IMR-90 (cell line): Measurements from ENCODE around the gene APPL2. TPM values are rescaled to one million over a fixed set of nuclear protein-coding genes. Genes with fewer than 3 reads are reported as not detected.

Experiments used
- ATAC-seq: fragments of 200-7000 bp; cut with Tn5 transposase; 2 replicates; pipeline ENCODE4 v1.9.1; 2020; ENCODE audit warnings: low read depth, mild to moderate bottlenecking, moderate library complexity
- BruUV-seq: library from RNA; stranded (reverse); fragments of 400-500 nt; replicated peaks from 2 replicates; lab custom pipeline; 2021; lab: Mats Ljungman, UMichigan
- CTCF ChIA-PET: fragments of 300-600 bp; formaldehyde crosslinking; extraction: SDS; loops from one replicate; lab custom pipeline; 2021; ENCODE audit warnings: antibody characterized with exemption; lab: Yijun Ruan, JAX
- POLR2A ChIA-PET: fragments of 300-600 bp; sonication (Branson Sonifier 250); formaldehyde crosslinking; loops from one replicate; lab custom pipeline; 2022; ENCODE audit warnings: antibody characterized with exemption; ENCODE audit not compliant: unreplicated experiment; lab: Charles Lee
- DNase-seq: peaks from one replicate; pipeline ENCODE4 v3.0.0; 2013
- H2AFZ ChIP-seq: replicated peaks from 2 replicates; pipeline ENCODE3; 2013; ENCODE audit warnings: low read length, mild to moderate bottlenecking; ENCODE audit not compliant: poor library complexity
- H2AK5ac ChIP-seq: 2 replicates; pipeline ENCODE4 v1.6.1; 2013; ENCODE audit warnings: low read depth, low read length, inconsistent platforms
- H2AK9ac ChIP-seq: replicated peaks from 2 replicates; pipeline ENCODE3; 2013; ENCODE audit warnings: mild to moderate bottlenecking, low read depth, low read length, moderate library complexity; ENCODE audit not compliant: poor library complexity
- H2BK120ac ChIP-seq: 2 replicates; pipeline ENCODE4 v1.6.1; 2013; ENCODE audit warnings: low read depth, low read length, inconsistent platforms
- H2BK15ac ChIP-seq: 3 replicates; pipeline ENCODE4 v1.6.1; 2013; ENCODE audit warnings: low read depth, low read length, inconsistent platforms
- H2BK20ac ChIP-seq: 2 replicates; pipeline ENCODE4 v1.6.1; 2013; ENCODE audit warnings: low read depth, mild to moderate bottlenecking, inconsistent platforms, low read length, moderate library complexity
- H2BK5ac ChIP-seq: 2 replicates; pipeline ENCODE4 v1.6.1; 2013; ENCODE audit warnings: mild to moderate bottlenecking, low read depth, low read length, inconsistent platforms; ENCODE audit not compliant: poor library complexity, severe bottlenecking
- H3K14ac ChIP-seq: replicated peaks from 2 replicates; pipeline ENCODE4 v1.6.1; 2013; ENCODE audit warnings: low read depth, low read length, inconsistent platforms
- H3K18ac ChIP-seq: 2 replicates; pipeline ENCODE4 v1.6.1; 2013; ENCODE audit warnings: low read depth, low read length, control low read depth
- H3K23ac ChIP-seq: 2 replicates; pipeline ENCODE4 v1.6.1; 2013; ENCODE audit warnings: low read depth, low read length, inconsistent platforms
- H3K27ac ChIP-seq: 2 replicates; pipeline ENCODE4 v1.5.1; 2013; ENCODE audit warnings: mild to moderate bottlenecking, control low read depth, low read length; ENCODE audit not compliant: insufficient read depth
- H3K27me3 ChIP-seq: 2 replicates; pipeline ENCODE4 v1.6.1; 2013; ENCODE audit warnings: low read length; ENCODE audit not compliant: control insufficient read depth, insufficient read depth
- H3K36me3 ChIP-seq: 2 replicates; pipeline ENCODE4 v1.6.1; 2013; ENCODE audit warnings: low read length, mixed read lengths; ENCODE audit not compliant: control insufficient read depth, insufficient read depth
- H3K4ac ChIP-seq: 2 replicates; pipeline ENCODE4 v1.6.1; 2013; ENCODE audit warnings: low read depth, low read length, inconsistent platforms
- H3K4me1 ChIP-seq: 2 replicates; pipeline ENCODE4 v1.6.1; 2013; ENCODE audit warnings: low read length, mixed read lengths; ENCODE audit not compliant: control insufficient read depth, insufficient read depth
- H3K4me2 ChIP-seq: 2 replicates; pipeline ENCODE4 v1.6.1; 2013; ENCODE audit warnings: low read depth, mild to moderate bottlenecking, control low read depth, low read length, moderate library complexity
- H3K4me3 ChIP-seq: 2 replicates; pipeline ENCODE4 v1.5.1; 2013; ENCODE audit warnings: low read depth, mild to moderate bottlenecking, control low read depth, low read length, moderate library complexity; ENCODE audit not compliant: insufficient read depth
- H3K56ac ChIP-seq: 2 replicates; pipeline ENCODE4 v1.6.1; 2013; ENCODE audit warnings: low read length, inconsistent platforms; ENCODE audit not compliant: insufficient read depth; ENCODE audit errors: extremely low read depth
- H3K79me1 ChIP-seq, 2 experiments: 2 replicates each; pipeline ENCODE4 v1.6.1; 2013; ENCODE audit warnings: low read length in 2 of 2, inconsistent platforms in 1 of 2, low read depth in 1 of 2
- H3K9ac ChIP-seq: 2 replicates; pipeline ENCODE4 v1.6.1; 2013; ENCODE audit warnings: low read depth, low read length, control low read depth
- H3K9me1 ChIP-seq: 2 replicates; pipeline ENCODE4 v1.6.1; 2013; ENCODE audit warnings: low read length, inconsistent platforms; ENCODE audit not compliant: insufficient read depth
- H3K9me3 ChIP-seq: 2 replicates; pipeline ENCODE4 v1.6.1; 2013; ENCODE audit warnings: low read length; ENCODE audit not compliant: control insufficient read depth, insufficient read depth
- H4K20me1 ChIP-seq: 2 replicates; pipeline ENCODE4 v1.6.1; 2013; ENCODE audit warnings: low read length, inconsistent platforms; ENCODE audit not compliant: insufficient read depth
- H4K5ac ChIP-seq: 2 replicates; pipeline ENCODE4 v1.6.1; 2013; ENCODE audit warnings: mild to moderate bottlenecking, low read depth, low read length, control low read depth
- H4K8ac ChIP-seq, 2 experiments: 2 replicates each; pipeline ENCODE4 v1.6.1; 2013; ENCODE audit warnings: low read depth in 2 of 2, low read length in 2 of 2, control low read depth in 1 of 2, inconsistent platforms in 1 of 2
- H4K91ac ChIP-seq: 2 replicates; pipeline ENCODE4 v1.6.1; 2013; ENCODE audit warnings: low read depth, low read length, inconsistent platforms; ENCODE audit not compliant: insufficient read depth
- BHLHE40 ChIP-seq: fragments of 150-350 bp; IDR thresholded peaks from 2 replicates; pipeline ENCODE4 v1.6.1; 2016; ENCODE audit warnings: mild to moderate bottlenecking, low read depth, low read length
- CEBPB ChIP-seq: IDR thresholded peaks from 2 replicates; pipeline ENCODE4 v1.6.1; 2012; ENCODE audit warnings: low read depth, low read length, improper control_type of control experiment
- ELK1 ChIP-seq: fragments of 150-350 bp; IDR thresholded peaks from 2 replicates; pipeline ENCODE4 v1.6.1; 2016; ENCODE audit warnings: low read depth, mild to moderate bottlenecking, low read length, moderate library complexity, borderline replicate concordance
- FOS ChIP-seq: fragments of 150-350 bp; IDR thresholded peaks from 2 replicates; pipeline ENCODE4 v1.6.1; 2016; ENCODE audit warnings: low read depth, low read length
- MAFK ChIP-seq: IDR thresholded peaks from 2 replicates; pipeline ENCODE4 v1.6.1; 2012; ENCODE audit warnings: low read depth, low read length, improper control_type of control experiment
- MAZ ChIP-seq: IDR thresholded peaks from 2 replicates; pipeline ENCODE4 v1.6.1; 2012; ENCODE audit warnings: low read depth, mild to moderate bottlenecking, low read length, improper control_type of control experiment, moderate library complexity, borderline replicate concordance
- NFE2L2 ChIP-seq: fragments of 150-350 bp; IDR thresholded peaks from 2 replicates; pipeline ENCODE4 v1.6.1; 2016; ENCODE audit warnings: low read depth, mild to moderate bottlenecking, low read length
- POLR2A ChIP-seq: IDR thresholded peaks from 2 replicates; pipeline ENCODE4 v1.6.1; 2012; ENCODE audit warnings: mild to moderate bottlenecking, low read depth, low read length
- RAD21 ChIP-seq: IDR thresholded peaks from 2 replicates; pipeline ENCODE4 v1.6.1; 2012; ENCODE audit warnings: low read length, improper control_type of control experiment
- SMC3 ChIP-seq: fragments of 150-350 bp; IDR thresholded peaks from 2 replicates; pipeline ENCODE4 v1.6.1; 2016; ENCODE audit warnings: low read depth, mild to moderate bottlenecking, antibody characterized with exemption, low read length, moderate library complexity
- WGBS, 2 experiments: methylation state at CpG; one replicate each; pipeline versions ENCODE4 v1.1.5 to v1.1.7; 2013; ENCODE audit warnings: missing lambda C conversion rate in 2 of 2; ENCODE audit not compliant: insufficient read length in 1 of 2; ENCODE audit errors: extremely low coverage in 2 of 2; 5-methylcytosine and 5-hydroxymethylcytosine counted together
- dilution Hi-C: fragments of 300-500 bp; cut with HindIII; formaldehyde crosslinking; loops from one replicate; pipeline ENCODE4 v1.14.3; 2018; ENCODE audit warnings: low sequenced_read_pairs; ENCODE audit not compliant: unreplicated experiment
- in situ Hi-C: fragments of 300-500 bp; cut with MboI; formaldehyde crosslinking; loops from 3 replicates; pipeline ENCODE4 v1.14.3; 2019; ENCODE audit warnings: low sequenced_read_pairs, inconsistent platforms, mixed read lengths
- intact Hi-C: fragments of 100-400 bp; cut with micrococcal nuclease; formaldehyde crosslinking; loops from 2 replicates; pipeline ENCODE4 v1.10.0; 2022
- polyA plus RNA-seq, 3 experiments: library from polyadenylated mRNA; depleted of rRNA; stranded (reverse); fragments of >200 nt; gene quantifications; 2 replicates each; pipeline ENCODE4 v1.2.3, GENCODE V29; 2012; ENCODE audit warnings: low replicate concordance in 1 of 3
- total RNA-seq: library from RNA; depleted of rRNA; stranded (reverse); fragments of >200 nt; gene quantifications from 2 replicates; pipeline ENCODE4 v1.2.3, GENCODE V29; 2012

Gene APPL2
- total and polyA plus RNA-seq, 2 of the 4 experiments (the other 2 are of a cell fraction) = 42.3 to 65.8 TPM

- no CpG with 5 or more reads among the region's 3 CpGs for WGBS, 2 experiments
- Histone ChIP-seq H3K4ac (peak overlapping the region; percentile 99), H3K9me1 (peaks cover 28% of the 10 kb centered on the region), H4K5ac (peak overlapping the region; percentile 95), H3K27me3 (no peaks in the 10 kb centered on the region), H4K91ac (peak overlapping the region; percentile 97), H2AK9ac (peak overlapping the region; percentile 92), H4K8ac (peak overlapping the region; percentile 87 to 98), H3K14ac (peak overlapping the region; percentile 97), H2AFZ (no peak overlapping the region), H2BK20ac (peak overlapping the region; percentile 100), H3K23ac (peak overlapping the region; percentile 99), H3K36me3 (no peaks in the 10 kb centered on the region), H3K9ac (peak overlapping the region; percentile 55; the same call in 1 of the 2 replicates), H3K27ac (peak overlapping the region; percentile 99), H3K4me3 (no peak overlapping the region; the same call in 1 of the 2 replicates), H2BK15ac (peak overlapping the region; percentile 95), H4K20me1 (peaks cover 3% of the 10 kb centered on the region; the same call in 1 of the 2 replicates), H3K56ac (peak overlapping the region; percentile 99), H3K9me3 (no peaks in the 10 kb centered on the region), H3K4me1 (peaks cover 42% of the 10 kb centered on the region), H2BK5ac (peak overlapping the region; percentile 100), H3K18ac (peak overlapping the region; percentile 99), H3K79me1 (peaks cover 4 to 46% of the 10 kb centered on the region in 2 experiments; a peak in 2 of 4 replicates), H2AK5ac (peak overlapping the region; percentile 99), H3K4me2 (peak overlapping the region; percentile 90), H2BK120ac (peak overlapping the region; percentile 99)
- in situ Hi-C loops (no loop called here), dilution Hi-C loops (no loop called here), intact Hi-C loops (loop anchor here (2.0 to 10.0 kb wide), 2 partner anchors 22 to 828 kb away; no protein-coding TSS in a partner anchor)
- ChIA-PET CTCF (no interaction called here), POLR2A (no interaction called here)
- ATAC-seq (peak; percentile 71), DNase-seq (peak; percentile 89)
- no peak for TF ChIP-seq NFE2L2
- no peak for TF ChIP-seq SMC3
- TF ChIP-seq MAFK = no peak
- peak; percentile 2; the same call in 1 of the 2 replicates for TF ChIP-seq BHLHE40
- TF ChIP-seq CEBPB = peak; percentile 29; the same call in 1 of the 2 replicates
- no peak for TF ChIP-seq POLR2A
- no peak for TF ChIP-seq RAD21
- TF ChIP-seq MAZ = no peak
- no peak for TF ChIP-seq ELK1
- 0 out of 2 replicates have a peak, but pooled peaks have one; percentile 39 for TF ChIP-seq FOS
- BruUV-seq = no TSS peak
Observed at GRCh38 chr12:105256921-105257320, 20.9 kb upstream of the APPL2 start.
